Effector memory CD8-positive, alpha-beta T cell (primary cell): Measurements from ENCODE around the gene CCNB1.
"Not testable (repeated sequence)": the region's sequence is repeated elsewhere in the genome, so short reads cannot be mapped to it uniquely, and the experiment has no call there.

Experiments
- ATAC-seq: fragments of 150-1000 bp; cut with Tn5 transposase; replicated peaks from 2 replicates; pipeline ENCODE4 v1.10.0; 2021; ENCODE audit warnings: mild to moderate bottlenecking, moderate library complexity
- DNase-seq, 3 experiments: peaks; one replicate each; pipeline ENCODE4 v3.0.0; 2021
- H3K27ac Mint-ChIP-seq, 2 donors: one replicate each; pipeline ENCODE4 v1.8.0; 2022; ENCODE audit warnings: mild to moderate bottlenecking in 2 of 2, mixed read lengths in 2 of 2, moderate library complexity in 2 of 2
- H3K27me3 Mint-ChIP-seq, 2 donors: one replicate each; pipeline ENCODE4 v1.8.0; 2022; ENCODE audit warnings: mixed read lengths in 2 of 2
- H3K36me3 Mint-ChIP-seq: one replicate; pipeline ENCODE4 v1.8.0; 2022; ENCODE audit warnings: mild to moderate bottlenecking, moderate library complexity, mixed read lengths; ENCODE audit not compliant: insufficient read depth
- H3K4me1 Mint-ChIP-seq, 2 donors: one replicate each; pipeline ENCODE4 v1.8.0; 2022; ENCODE audit warnings: low read depth in 2 of 2, mixed read lengths in 2 of 2
- H3K4me3 Mint-ChIP-seq, 2 donors: one replicate each; pipeline ENCODE4 v1.8.0; 2022; ENCODE audit warnings: mild to moderate bottlenecking in 2 of 2, mixed read lengths in 2 of 2, moderate library complexity in 2 of 2
- H3K9me3 Mint-ChIP-seq, 2 donors: one replicate each; pipeline ENCODE4 v1.8.0; 2022; ENCODE audit warnings: mixed read lengths in 2 of 2

The CCNB1 gene

DNA sequence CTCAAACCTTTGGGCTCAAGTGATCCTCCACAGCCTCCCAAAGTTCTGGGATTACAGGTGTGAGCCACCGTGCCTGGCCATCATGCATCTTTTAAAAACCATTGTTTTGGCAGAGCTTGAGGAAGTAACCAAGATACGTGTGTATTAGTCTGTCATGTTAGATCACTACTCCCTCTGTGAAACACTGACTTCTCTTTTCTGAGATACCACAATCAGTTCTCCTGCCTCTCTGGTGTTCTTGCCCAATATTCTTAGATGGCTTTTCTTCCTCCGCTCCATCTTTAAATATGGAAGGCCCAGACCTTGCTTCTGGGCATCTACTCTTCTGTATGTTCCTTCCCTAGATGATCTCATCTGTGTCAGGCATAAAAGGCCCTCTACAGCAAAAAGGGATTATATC lies 14.2 kb upstream of the CCNB1 start:
- DNase-seq (no peak), ATAC-seq (no peak)
- H3K9me3 Mint-ChIP-seq = no peaks in the 10 kb centered on the region
- H3K27ac Mint-ChIP-seq = no peak overlapping the region
- no peaks in the 10 kb centered on the region for H3K27me3 Mint-ChIP-seq
- no peaks in the 10 kb centered on the region for H3K4me1 Mint-ChIP-seq
- no peak overlapping the region for H3K4me3 Mint-ChIP-seq
- peaks cover under 1% of the 10 kb centered on the region for H3K36me3 Mint-ChIP-seq

DNA sequence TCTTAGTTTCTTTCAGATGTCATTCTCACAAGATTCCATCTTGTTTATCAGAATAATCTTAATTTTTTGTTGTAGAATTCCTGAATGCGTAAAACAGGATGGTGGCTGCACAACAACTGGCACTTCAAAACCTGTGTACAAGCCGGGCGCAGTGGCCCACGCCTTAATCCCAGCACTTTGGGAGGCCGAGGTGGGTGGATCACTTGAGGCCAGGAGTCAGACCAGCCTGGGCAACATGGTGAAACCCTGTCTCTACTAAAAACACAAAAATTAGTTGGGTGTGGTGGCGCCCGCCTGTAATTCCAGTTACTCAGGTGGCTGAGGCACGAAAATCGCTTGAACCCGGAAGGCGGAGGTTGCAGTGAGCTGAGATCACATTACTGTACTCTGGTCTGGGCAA lies 10.5 kb upstream of the CCNB1 start:
- Mint-ChIP-seq H3K9me3 (no peaks in the 10 kb centered on the region), H3K36me3 (no peaks in the 10 kb centered on the region), H3K27me3 (no peaks in the 10 kb centered on the region), H3K4me1 (no peaks in the 10 kb centered on the region), H3K4me3 (no peak overlapping the region), H3K27ac (no peak overlapping the region)
- no peak for ATAC-seq
- no peak for DNase-seq

DNA sequence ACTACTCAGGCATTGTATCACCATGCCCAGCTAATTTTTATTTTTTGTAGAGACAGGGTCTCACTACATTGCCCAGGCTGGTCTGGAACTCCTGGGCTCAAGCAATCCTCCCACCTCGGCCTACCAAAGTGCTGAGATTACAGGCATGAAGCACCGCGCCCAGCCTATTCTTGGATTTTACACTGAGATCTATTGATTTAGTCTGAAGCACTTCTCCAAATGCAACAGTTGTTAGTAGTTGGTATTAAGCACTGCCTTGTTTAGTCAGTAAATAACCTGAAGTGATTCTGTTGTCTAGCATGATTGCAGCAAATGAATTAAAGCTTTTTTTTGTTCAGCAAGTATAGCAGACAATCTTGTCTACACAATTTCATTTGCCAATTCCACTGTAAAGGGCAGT lies 8.9 kb upstream of the CCNB1 start:
- Mint-ChIP-seq H3K27ac (no peak overlapping the region), H3K27me3 (no peaks in the 10 kb centered on the region), H3K9me3 (no peaks in the 10 kb centered on the region), H3K4me1 (no peaks in the 10 kb centered on the region), H3K4me3 (no peak overlapping the region), H3K36me3 (no peaks in the 10 kb centered on the region)
- DNase-seq (no peak), ATAC-seq (no peak)

DNA sequence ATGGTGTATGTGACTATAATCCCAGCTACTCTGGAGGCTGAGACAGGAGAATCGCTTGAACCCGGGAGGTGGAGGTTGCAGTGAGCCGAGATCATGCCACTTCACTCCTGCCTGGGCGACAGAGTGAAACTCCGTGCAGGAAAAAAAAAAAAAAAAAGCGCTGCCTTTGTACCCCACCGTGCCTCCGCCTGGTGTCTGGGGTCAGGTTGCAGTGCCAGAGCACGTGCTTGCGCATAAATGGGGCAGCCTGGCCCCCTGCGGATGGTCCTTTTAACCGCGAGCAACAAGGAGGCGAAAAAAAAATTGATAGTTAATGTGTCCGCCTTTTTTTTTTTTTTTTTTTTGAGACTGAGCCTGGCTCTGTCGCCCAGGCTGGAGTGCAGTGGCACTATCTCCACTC lies 6.3 kb upstream of the CCNB1 start:
- no peaks in the 10 kb centered on the region for H3K9me3 Mint-ChIP-seq
- ATAC-seq = no peak
- no peak overlapping the region for H3K4me3 Mint-ChIP-seq
- H3K4me1 Mint-ChIP-seq = peaks cover under 1% of the 10 kb centered on the region in 2 donors
- no peaks in the 10 kb centered on the region for H3K36me3 Mint-ChIP-seq
- H3K27ac Mint-ChIP-seq = no peak overlapping the region
- DNase-seq = no peak
- no peaks in the 10 kb centered on the region for H3K27me3 Mint-ChIP-seq

DNA sequence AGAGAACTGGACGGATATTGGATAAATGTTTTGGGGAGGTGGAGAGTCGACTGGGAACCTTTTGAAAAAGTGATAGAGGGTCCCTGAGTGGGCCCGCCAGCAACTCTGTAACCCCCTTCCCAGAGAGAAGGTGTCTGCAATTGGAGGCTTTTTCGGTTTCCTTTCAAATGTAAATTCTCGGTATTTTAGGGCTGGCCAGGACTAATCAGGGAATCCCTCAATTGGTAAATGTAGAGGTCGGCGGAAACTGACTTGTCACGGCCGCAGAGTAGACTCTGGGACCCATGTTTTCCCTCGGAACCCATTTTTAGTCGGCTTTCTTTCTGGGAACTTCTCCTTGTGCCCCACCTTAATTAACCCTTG lies 524 bp downstream of the CCNB1 start:
- DNase-seq = no peak
- Mint-ChIP-seq H3K4me1 (peaks cover 9 to 26% of the 10 kb centered on the region in 2 donors), H3K27me3 (no peaks in the 10 kb centered on the region), H3K4me3 (peak overlapping the region; percentile 93 to 95), H3K27ac (peak overlapping the region; percentile 90 to 95), H3K9me3 (no peaks in the 10 kb centered on the region), H3K36me3 (peaks cover 14% of the 10 kb centered on the region)
- ATAC-seq = no peak

DNA sequence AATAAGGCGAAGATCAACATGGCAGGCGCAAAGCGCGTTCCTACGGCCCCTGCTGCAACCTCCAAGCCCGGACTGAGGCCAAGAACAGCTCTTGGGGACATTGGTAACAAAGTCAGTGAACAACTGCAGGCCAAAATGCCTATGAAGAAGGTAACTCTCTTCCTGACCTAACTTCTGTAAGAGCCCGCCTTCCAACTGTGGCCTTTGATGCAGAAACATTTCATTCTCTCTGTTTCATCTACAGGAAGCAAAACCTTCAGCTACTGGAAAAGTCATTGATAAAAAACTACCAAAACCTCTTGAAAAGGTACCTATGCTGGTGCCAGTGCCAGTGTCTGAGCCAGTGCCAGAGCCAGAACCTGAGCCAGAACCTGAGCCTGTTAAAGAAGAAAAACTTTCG lies 979 bp downstream of the CCNB1 start:
- no peak overlapping the region for H3K27ac Mint-ChIP-seq
- H3K9me3 Mint-ChIP-seq = no peaks in the 10 kb centered on the region
- DNase-seq (no peak), ATAC-seq (no peak)
- peaks cover 9 to 26% of the 10 kb centered on the region in 2 donors for H3K4me1 Mint-ChIP-seq
- peak overlapping the region; percentile 93 to 95 for H3K4me3 Mint-ChIP-seq
- H3K36me3 Mint-ChIP-seq = peaks cover 17% of the 10 kb centered on the region
- H3K27me3 Mint-ChIP-seq = no peaks in the 10 kb centered on the region

DNA sequence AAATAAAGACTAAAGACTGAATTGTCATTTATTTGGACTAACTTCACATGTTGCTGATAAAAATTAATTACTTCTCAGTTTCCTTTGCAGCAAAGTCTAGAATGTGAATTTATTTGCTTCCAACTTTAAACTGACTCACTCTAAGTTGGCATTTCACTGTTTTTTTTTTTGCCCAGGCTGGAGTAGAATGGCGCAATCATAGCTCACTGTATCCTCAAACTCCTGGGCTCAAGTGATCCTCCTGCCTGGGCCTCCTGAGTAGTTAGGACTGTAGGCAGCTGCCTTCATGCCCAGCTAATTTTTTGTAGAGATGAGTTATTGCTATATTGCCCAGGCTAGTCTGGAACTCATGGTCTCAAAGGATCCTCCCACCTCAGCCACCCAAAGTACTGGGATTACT lies 3.5 kb downstream of the CCNB1 start:
- Mint-ChIP-seq H3K36me3 (peaks cover 17% of the 10 kb centered on the region), H3K4me1 (peaks cover 9 to 26% of the 10 kb centered on the region in 2 donors), H3K27me3 (no peaks in the 10 kb centered on the region), H3K27ac (no peak overlapping the region), H3K4me3 (no peak overlapping the region), H3K9me3 (no peaks in the 10 kb centered on the region)
- ATAC-seq (no peak), DNase-seq (no peak)

DNA sequence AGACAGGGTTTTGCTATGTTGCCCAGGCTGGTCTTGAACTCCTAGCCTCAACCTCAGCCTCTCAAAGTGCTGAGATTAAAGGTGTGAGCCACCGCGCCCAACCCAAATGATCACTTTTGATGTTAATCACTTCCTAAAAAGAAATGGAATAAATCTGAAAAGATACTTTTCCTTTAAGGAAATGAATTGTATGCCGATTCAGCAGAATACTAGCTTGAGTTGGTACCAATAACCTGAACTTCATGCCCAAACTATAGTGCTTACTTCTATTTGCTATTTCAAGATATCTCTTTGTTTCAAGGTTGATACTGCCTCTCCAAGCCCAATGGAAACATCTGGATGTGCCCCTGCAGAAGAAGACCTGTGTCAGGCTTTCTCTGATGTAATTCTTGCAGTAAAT lies 4.0 kb downstream of the CCNB1 start:
- no peak for DNase-seq
- H3K27me3 Mint-ChIP-seq = no peaks in the 10 kb centered on the region
- H3K9me3 Mint-ChIP-seq = no peaks in the 10 kb centered on the region
- H3K36me3 Mint-ChIP-seq = peaks cover 17% of the 10 kb centered on the region
- H3K4me1 Mint-ChIP-seq = peaks cover 7 to 22% of the 10 kb centered on the region in 2 donors
- ATAC-seq = no peak
- H3K4me3 Mint-ChIP-seq = no peak overlapping the region
- no peak overlapping the region for H3K27ac Mint-ChIP-seq

DNA sequence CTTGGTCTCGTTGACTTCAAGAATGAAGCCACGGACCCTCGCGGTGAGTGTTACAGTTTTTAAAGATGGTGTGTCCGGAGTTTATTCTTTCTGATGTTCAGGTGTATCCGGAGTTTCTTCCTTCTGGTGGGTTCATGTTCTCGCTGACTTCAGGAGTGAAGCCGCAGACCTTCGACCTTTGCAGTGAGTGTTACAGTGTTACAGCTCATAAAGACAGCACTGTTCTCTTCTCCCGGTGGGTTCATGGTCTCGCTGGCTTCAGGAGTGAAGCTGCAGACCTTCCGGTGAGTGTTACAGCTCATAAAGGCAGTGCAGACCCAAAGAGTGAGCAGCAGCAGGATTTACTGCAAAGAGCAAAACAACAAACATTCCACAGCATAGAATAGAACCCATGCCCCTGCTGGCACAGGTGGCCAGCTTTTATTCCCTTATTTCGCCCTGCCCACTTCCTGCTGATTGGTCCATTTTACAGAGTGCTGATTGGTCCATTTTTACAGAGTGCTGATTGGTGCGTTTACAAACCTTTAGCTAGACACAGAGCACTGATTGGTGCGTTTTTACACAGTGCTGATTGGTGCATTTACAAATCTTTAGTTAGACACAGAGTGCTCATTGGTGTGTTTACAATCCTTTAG lies 14.8 kb downstream of the CCNB1 start:
- ATAC-seq, DNase-seq, H3K27me3 Mint-ChIP-seq, H3K27ac Mint-ChIP-seq, H3K4me3 Mint-ChIP-seq, H3K9me3 Mint-ChIP-seq, H3K36me3 Mint-ChIP-seq, H3K4me1 Mint-ChIP-seq: not testable (repeated sequence)

DNA sequence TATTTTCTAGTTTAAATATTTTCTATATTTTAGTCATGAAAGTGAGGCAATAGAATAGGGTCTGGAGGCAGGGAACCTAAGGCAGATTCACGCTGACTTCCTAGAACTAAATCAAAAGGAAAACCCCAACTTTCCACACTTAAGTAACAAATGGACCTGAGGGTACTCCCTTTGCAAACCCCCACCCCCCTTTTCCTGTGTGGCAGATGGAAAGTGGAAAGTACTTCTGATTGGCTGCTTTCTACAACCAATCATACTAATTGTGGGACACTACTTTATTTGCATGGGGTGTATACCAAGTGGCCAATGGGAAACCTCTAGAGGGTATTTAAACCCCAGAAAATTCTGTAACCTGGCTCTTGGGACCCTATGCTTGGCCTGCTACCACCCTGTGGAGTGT lies 17.7 kb downstream of the CCNB1 start:
- Mint-ChIP-seq H3K4me3 (no peak overlapping the region), H3K36me3 (peaks cover 4% of the 10 kb centered on the region), H3K4me1 (peaks cover 5% of the 10 kb centered on the region in 2 donors), H3K27ac (no peak overlapping the region), H3K27me3 (no peaks in the 10 kb centered on the region), H3K9me3 (no peaks in the 10 kb centered on the region)
- ATAC-seq (no peak), DNase-seq (no peak)

DNA sequence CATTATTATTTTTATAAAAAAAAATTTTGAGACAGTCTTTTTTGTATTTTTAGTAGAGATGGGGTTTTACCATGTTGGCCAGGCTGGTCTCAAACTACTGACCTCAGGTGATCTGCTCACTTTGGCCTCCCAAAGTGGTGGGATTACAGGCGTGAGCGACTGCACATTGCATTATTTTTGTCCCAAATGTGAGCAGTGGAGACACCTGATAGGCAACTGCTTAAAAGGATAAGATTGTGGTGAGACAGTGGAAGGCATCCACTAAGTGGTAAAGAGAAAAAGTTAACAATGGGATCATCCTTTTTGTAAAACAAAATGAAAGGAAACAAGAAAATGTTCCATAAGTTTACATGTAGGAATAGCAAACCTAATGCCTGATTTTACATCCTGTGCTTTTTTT lies 20.4 kb downstream of the CCNB1 start:
- ATAC-seq = no peak
- Mint-ChIP-seq H3K27me3 (no peaks in the 10 kb centered on the region), H3K36me3 (peaks cover 4% of the 10 kb centered on the region), H3K4me1 (peaks cover 5 to 11% of the 10 kb centered on the region in 2 donors), H3K4me3 (peak overlapping the region in 1 of 2 donors; percentile 45), H3K27ac (no peak overlapping the region), H3K9me3 (no peaks in the 10 kb centered on the region)
- DNase-seq = no peak

DNA sequence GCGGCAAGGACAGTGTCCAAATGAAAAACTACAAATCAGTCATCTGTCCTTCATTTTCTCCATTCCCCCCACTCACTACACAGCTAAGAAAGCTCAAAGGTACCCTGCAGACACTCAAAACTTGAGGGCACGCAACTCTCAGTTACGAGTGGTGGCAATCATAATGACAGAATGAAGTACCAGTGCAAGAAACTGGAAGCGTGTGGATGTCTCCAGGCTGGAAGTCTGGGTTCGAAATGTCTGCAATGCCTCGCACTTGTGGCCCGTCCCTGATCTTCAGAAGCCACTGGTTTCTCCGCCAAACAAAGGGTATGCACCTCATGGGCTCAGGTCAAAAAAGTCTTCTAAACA lies 21.8 kb downstream of the CCNB1 start:
- Mint-ChIP-seq H3K4me1 (peaks cover 5 to 11% of the 10 kb centered on the region in 2 donors), H3K27me3 (no peaks in the 10 kb centered on the region), H3K9me3 (no peaks in the 10 kb centered on the region), H3K27ac (peak overlapping the region; percentile 95 to 96), H3K36me3 (peaks cover 4% of the 10 kb centered on the region), H3K4me3 (peak overlapping the region; percentile 88 to 90)
- ATAC-seq = no peak
- DNase-seq = no peak

DNA sequence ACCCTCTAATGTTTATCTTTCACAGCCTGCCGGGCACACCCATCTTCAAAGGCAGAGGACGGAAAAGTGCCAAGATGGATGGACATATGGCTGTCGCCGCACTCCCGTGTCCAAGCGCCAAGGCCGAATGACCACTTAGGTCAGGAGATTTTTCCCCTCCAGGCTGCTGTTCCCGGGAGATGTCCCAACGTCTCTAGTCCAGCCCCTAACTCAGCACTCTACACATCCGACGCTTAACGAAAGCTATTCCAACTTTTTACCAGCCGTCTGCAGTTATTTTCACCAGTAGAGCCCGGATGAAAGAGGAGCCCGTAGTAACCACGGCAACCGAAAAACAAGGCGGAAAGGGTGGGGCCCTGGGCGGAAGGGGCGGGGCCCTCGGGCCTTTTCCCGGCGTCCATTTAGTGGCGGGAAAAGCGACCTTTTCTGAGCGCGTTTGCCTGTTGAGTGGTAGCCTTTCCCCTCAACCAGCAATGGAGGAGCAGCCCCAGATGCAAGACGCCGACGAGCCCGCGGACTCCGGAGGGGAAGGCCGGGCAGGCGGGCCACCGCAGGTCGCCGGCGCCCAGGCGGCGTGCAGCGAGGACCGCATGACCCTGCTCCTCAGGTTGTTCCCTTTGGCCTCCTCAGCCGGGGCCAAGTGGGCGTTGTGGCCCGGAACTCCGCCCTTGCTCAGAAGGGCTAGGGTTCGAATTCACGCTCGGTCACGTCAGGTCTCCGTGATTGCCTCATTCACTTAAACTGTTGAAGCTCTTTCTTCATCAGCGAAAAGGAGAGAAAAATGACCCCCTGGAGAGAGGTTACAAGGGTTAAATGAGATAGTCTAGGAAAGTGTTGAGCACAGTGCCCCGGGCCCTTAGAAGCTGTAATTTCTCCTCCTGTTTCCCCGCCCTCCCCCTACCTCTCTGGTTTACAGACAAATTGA lies 22.5 kb downstream of the CCNB1 start, which contains the start of gene CENPH:
Gene CENPH (plus strand): TSS at position 422 of the 925 bp plus-strand sequence. CDS start 52 bp downstream, at position 474.
- peaks cover 5 to 11% of the 10 kb centered on the region in 2 donors for H3K4me1 Mint-ChIP-seq
- ATAC-seq (peak; percentile 97), DNase-seq (peak; percentile 88 to 92 (median 90))
- no peaks in the 10 kb centered on the region for H3K27me3 Mint-ChIP-seq
- peaks cover 4% of the 10 kb centered on the region for H3K36me3 Mint-ChIP-seq
- H3K4me3 Mint-ChIP-seq = peak within 1 kb of the TSS; percentile 88 to 90
- H3K27ac Mint-ChIP-seq = peak within 1 kb of the TSS; percentile 95 to 96
- H3K9me3 Mint-ChIP-seq = no peaks in the 10 kb centered on the region

DNA sequence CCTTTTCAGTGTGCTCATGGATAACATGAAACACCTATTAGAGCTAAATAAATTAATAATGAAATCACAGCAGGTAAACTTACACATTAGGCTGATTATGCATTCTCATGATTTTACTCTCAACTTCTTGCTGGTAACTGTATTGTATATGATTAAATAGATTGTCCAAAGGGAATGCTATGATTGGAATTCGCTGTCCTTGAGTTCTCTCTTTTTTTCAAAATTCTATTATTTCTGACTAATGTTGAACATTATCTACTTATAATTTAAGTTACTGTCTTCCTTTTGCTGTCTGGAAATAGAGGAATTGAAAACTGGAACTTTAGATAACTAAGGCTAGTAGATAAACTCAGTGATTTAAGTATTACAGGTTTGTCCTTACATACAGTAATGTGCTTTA lies 35.5 kb downstream of the CCNB1 start:
- DNase-seq (no peak), ATAC-seq (no peak)
- Mint-ChIP-seq H3K27ac (no peak overlapping the region), H3K4me3 (no peak overlapping the region), H3K36me3 (peaks cover 4% of the 10 kb centered on the region), H3K27me3 (no peaks in the 10 kb centered on the region), H3K9me3 (no peaks in the 10 kb centered on the region), H3K4me1 (no peaks in the 10 kb centered on the region)
